NB4 (cell line): ENCODE data around the gene KIAA1217.

ENCODE experiments used
- CTCF ChIP-seq: IDR thresholded peaks from one replicate; pipeline ENCODE4 v1.5.1; 2012; ENCODE audit warnings: low read depth, low read length
- MAX ChIP-seq: IDR thresholded peaks from 2 replicates; pipeline ENCODE4 v1.6.1; 2011; ENCODE audit warnings: low read depth, low read length
- POLR2A ChIP-seq: IDR thresholded peaks from 2 replicates; pipeline ENCODE4 v1.6.1; 2011; ENCODE audit warnings: mild to moderate bottlenecking; ENCODE audit not compliant: insufficient read length; ENCODE audit errors: extremely low read depth

GRCh38 chr10:24495666-24496460 is 286.9 kb downstream of the KIAA1217 start:
- TF ChIP-seq MAX (no peak), POLR2A (no peak), CTCF (no peak)
